NK-92 treated with Interleukin-12 subunit alpha and Interleukin-12 subunit beta, amount 100 ng/mL, for 24 hours (cell line): ENCODE data around the gene ITPA.

Experiments
- DNase-seq: peaks from one replicate; lab custom pipeline; 2025; lab: John Stamatoyannopoulos, UW

ITPA gene

DNA sequence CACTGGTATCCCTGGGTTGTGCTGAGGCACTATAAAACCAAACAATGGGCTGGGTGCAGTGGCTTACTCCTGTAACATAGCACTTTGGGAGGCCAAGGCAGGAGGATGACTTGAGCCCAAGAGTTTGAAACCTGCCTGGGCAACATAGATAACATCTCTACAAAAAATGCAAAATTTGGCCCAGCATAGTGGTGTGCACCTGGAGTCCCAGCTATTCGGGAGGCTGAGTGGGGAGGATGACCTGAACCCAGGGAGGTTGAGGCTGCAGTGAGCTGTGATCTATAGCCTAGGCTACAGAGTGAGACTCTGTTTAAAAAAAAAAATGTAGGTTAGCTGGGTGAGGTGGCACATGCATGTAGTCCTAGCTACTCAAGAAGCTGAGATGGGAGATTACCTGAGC lies 37.4 kb downstream of the ITPA start:
- no peak for DNase-seq

DNA sequence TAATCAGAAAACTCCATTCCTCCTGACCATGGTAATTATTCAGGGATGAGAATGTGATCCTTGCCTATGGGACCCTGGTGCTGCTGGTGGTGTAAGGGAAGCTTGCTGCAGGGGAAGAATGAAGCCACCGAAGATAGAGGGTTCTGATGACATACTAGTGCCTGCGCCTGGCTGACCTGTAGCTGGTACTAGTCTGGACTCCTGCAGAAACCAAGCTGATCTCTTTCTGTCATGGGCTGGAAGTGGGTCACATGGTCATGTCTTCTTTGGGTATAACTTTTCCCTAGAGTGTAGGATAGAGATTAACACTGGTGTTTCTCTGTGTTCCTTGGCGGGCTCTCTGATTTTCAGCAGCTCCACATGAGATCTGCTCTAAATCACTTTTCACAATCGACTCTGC lies 38.3 kb downstream of the ITPA start:
- no peak for DNase-seq

DNA sequence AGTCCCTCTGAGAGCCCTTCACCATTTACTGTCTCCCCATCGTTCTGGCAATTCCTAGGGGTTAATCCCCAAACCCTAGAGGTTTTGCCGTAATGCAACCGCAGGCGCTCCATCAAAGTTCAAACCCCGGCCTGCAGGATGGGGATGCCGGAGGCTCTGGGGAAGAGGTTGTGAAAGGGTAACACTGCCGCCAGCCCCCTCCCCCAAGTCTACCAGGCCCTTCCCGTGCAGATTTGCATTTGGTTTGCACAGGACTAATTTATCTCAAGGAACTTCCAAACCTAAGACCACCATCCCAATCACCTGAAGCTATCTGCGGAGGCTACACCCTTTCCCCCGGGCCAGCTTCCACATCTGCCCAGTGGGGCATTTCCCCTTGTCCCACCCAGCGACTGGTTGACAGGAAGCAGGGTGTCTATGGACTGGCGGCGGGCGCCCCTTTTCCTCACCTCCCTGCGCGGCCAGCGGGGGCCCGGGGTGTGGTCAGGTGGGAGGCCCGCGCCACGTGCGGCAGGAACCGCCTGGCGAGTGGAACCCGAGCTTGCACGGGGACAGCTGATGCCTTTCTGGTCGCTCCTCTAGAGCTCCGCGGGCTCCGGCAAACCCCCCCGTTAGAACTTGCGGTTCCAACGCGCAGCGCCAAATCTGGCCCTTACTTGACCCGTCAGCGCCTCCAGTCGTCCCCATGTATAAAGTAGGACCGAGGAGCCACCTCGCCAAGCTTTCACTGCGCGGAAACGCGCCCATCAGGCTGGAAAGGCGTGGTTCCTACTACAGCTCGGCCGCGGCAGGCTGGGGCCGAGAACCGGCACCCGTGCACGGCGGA lies 39.1 kb downstream of the ITPA start:
- no peak for DNase-seq

DNA sequence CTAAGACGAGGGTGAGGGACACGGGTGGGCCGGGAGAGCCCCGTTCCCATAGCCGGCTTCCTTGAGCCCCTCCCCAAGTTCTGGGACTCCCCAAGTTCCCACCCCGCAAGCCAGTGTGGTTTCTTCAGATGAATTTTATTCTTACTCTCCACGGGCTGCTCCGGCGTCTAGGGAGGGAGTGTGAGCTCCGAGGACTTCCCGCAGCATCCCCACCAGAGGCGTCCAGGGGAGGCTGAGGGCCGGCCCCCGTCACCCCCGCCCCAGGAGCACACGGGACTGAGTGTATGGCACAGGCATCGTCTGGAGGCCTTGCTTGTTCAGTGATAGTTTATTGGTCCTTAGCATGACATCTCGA lies 39.7 kb downstream of the ITPA start:
- DNase-seq, result no peak

DNA sequence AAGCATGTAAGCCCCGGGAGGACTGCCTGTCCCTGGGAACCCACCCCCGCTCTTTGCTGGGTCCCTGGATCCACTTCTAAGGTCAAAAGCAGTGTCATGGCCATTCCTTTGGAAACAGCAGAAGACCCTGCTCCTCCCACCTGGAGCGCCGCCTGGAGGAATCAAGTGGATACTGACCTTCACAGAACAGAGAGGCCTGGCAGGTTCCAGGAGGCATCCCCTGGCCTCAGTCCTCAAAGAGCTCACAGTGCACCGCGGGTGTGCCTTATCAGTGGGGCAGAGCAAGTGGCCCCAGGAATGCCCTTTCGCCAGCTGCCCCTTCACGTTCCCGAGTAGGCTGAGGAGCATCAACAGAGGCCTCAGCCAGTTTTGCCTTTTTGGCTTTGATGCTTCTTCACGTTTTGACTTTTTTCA lies 40.8 kb downstream of the ITPA start:
- no peak for DNase-seq

DNA sequence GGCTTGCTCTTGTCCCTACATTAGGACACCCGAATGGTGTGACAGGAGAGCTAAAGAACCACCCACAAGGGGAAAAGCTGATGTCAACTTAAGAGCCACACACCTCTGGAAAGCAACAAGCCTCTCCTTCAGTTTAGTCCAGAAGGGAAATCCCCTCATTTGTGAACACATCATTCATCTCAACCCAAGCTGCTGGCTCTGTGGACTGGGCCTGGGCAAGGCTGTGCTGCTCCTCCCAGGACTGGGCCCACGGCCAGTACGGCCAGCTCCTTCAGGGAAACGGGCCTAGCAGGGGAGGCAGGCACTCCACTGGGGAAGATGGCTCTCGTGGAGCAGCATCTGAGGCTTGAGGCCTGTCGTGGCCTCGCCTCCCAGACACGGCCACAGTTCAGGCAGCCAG lies 42.5 kb downstream of the ITPA start:
- DNase-seq, result no peak

DNA sequence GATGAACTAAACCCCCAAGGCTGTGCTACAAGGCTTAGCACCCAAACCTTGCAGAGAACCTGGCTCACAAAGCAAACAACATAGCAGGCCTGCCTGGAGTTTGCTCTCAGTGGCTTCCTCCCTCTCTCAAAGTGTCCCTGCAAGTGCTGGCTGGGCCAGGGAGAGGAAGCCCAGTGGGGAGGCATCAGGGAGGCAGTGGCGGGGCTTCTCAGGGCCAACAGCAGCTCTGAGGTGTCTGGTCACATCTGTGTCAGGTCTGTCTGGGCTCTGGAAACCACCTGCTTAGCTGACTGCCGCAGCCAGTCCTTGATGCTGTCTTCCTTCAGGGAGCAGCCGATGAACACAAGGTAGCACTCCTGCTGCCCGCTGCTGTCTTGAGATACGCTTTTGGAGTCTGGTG lies 46.4 kb downstream of the ITPA start:
- DNase-seq, result no peak

DNA sequence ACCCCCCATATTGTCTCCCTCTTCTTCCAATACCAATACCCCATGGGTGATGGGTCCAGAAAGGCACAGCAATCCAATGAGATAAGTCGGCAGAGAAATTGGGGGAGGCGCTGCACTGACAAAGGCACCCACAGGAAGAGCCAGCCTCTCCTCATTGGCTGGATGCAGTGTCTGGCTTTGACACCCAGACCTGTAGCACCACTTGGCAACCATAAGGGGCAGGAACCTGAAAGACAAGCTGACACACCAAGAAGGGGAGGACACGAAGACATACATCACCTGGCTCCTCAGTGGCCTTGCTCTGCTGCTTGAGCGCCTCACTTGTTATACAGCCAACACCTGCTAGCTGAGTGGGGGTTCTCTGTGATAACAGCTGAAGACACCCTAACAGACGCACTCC lies 49.1 kb downstream of the ITPA start:
- DNase-seq, result no peak

DNA sequence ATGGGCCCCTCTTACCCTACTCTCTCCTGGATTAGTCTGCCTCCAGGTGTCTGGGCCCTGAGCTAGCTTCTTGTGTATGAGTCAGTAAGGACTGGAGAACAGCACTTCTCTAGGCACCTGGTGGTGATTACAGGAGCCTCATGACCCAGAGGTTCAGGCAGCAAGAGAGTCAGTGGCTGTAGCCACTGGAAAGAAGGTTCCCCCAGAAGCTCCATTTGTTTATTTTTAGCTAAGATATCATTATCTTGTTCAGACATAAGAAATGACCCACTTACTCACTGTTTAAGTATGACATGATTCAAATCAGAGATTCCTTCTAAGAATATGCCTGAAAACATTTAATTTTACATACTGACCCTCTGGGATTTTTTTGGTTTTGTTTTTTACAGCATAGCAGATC lies 53.3 kb downstream of the ITPA start:
- DNase-seq, result no peak

DNA sequence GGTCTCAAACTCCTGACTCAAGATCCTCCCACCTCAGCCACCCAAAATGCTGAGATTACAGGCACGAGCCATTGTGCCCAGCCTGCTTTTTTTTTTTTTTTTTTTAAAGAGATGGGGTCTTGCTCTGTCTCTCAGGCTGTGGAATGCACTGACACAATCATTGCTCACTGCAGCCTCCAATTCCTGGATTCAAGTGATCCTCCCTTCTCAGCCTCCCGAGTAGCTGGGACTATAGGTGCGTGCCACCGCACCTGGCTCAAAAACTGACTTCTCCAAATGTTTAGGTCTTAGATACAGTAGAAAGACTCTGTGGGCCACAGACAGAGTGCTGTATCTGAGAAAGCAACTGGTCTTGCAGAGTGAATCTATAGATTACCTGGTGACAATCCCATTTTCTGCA lies 60.8 kb downstream of the ITPA start:
- no peak for DNase-seq

DNA sequence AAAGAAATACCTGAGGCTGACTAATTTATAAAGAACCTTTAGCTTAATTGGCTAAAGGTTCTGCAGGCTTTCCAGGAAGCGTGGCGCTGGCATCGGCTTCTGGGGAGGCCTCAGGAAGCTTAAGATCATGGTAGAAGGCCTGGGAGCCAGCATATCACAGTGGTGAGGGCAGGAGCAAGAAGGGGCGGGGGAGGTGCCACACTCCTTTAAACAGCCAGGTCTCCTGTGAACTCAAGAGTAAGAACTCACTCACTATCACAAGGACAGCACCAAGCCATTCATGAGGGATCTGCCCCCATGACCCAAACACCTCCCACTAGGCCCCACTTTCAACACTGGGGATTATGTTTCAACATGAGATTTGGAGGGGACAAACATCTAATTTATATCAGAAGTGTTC lies 64.1 kb downstream of the ITPA start:
- DNase-seq, result no peak
